HepG2 (cell line): Measurements from ENCODE around the gene GPR68. TPM values are rescaled to one million over a fixed set of nuclear protein-coding genes. Genes with fewer than 3 reads are reported as not detected.

Experiments used
- ATAC-seq: fragments of 200-7000 bp; cut with Tn5 transposase; 3 replicates; pipeline ENCODE4 v1.9.1; 2020; ENCODE audit warnings: mild to moderate bottlenecking, moderate library complexity
- BruUV-seq: library from RNA; stranded (reverse); fragments of 400-500 nt; replicated peaks from 2 replicates; lab custom pipeline; 2021; lab: Mats Ljungman, UMichigan
- CTCF ChIA-PET: fragments of 300-600 bp; formaldehyde crosslinking; extraction: SDS; loops from one replicate; lab custom pipeline; 2021; ENCODE audit warnings: low total read pairs, inconsistent platforms, low intra/inter-chr PET ratio; lab: Yijun Ruan, JAX
- POLR2A ChIA-PET: fragments of 350-600 bp; sonication (Branson Sonifier 250); formaldehyde crosslinking; loops from one replicate; lab custom pipeline; 2020; ENCODE audit warnings: antibody characterized with exemption, inconsistent platforms; lab: Yijun Ruan, JAX
- DNase-seq: peaks from one replicate; pipeline ENCODE4 v3.0.0-alpha.2; 2015; ENCODE audit warnings: low spot score
- FAIRE-seq: peaks from 3 replicates; lab custom pipeline; 2011; peaks lifted over from hg19 to GRCh38; lab: Jason Lieb, UNC
- H2AFZ ChIP-seq: one replicate; pipeline ENCODE4 v1.6.1; 2011; ENCODE audit warnings: low read length, inconsistent platforms
- H3K27ac ChIP-seq: fragments of 300-600 bp; 3 replicates; pipeline ENCODE4 v1.8.0; 2011; ENCODE audit warnings: mixed run types, mild to moderate bottlenecking, mixed read lengths, low read length, inconsistent platforms; ENCODE audit not compliant: insufficient read depth; ENCODE audit errors: extremely low read length
- H3K27me3 ChIP-seq, 2 experiments: fragments of 200-600 bp in 1 of 2; 2 replicates in 1 of 2; 3 replicates in 1 of 2; pipeline versions ENCODE4 v1.6.0 to v1.8.0; 2011; ENCODE audit warnings: low read length in 2 of 2, mild to moderate bottlenecking in 2 of 2, moderate library complexity in 2 of 2, inconsistent platforms in 1 of 2; ENCODE audit not compliant: insufficient read depth in 2 of 2, control insufficient read depth in 1 of 2
- H3K36me3 ChIP-seq, 2 experiments: fragments of 200-600 bp in 1 of 2; replicated peaks in 1 of 2; 2 replicates in 1 of 2; 3 replicates in 1 of 2; pipeline versions ENCODE4 v1.5.1 to v1.8.0; 2011; ENCODE audit warnings: low read length in 2 of 2, inconsistent platforms in 1 of 2; ENCODE audit not compliant: insufficient read depth in 2 of 2, control insufficient read depth in 1 of 2
- H3K4me1 ChIP-seq: 2 replicates; pipeline ENCODE4 v1.5.1; 2012; ENCODE audit warnings: low read length, inconsistent platforms; ENCODE audit not compliant: insufficient read depth
- H3K4me2 ChIP-seq: 2 replicates; pipeline ENCODE4 v1.6.0; 2011; ENCODE audit warnings: low read depth, low read length, inconsistent platforms
- H3K4me3 ChIP-seq, 3 experiments: fragments of 200-600 bp in 1 of 3; sonication (generic), shearing (Covaris generic) in 1 of 3; replicated peaks in 1 of 3; 2 replicates each; pipeline ENCODE4 v1.5.1; 2011 to 2016; ENCODE audit warnings: low read length in 3 of 3, inconsistent platforms in 2 of 3, low read depth in 2 of 3, mild to moderate bottlenecking in 2 of 3, control low read depth in 1 of 3, mixed read lengths in 1 of 3; ENCODE audit not compliant: insufficient read depth in 1 of 3
- H3K79me2 ChIP-seq: one replicate; pipeline ENCODE4 v1.6.1; 2011; ENCODE audit warnings: low read length, inconsistent platforms; ENCODE audit not compliant: insufficient read depth
- H3K9ac ChIP-seq: 2 replicates; pipeline ENCODE4 v1.6.0; 2011; ENCODE audit warnings: mild to moderate bottlenecking, low read depth, low read length, inconsistent platforms; ENCODE audit not compliant: insufficient read depth
- H3K9me3 ChIP-seq: 2 replicates; pipeline ENCODE4 v1.5.1; 2012; ENCODE audit warnings: mild to moderate bottlenecking, low read length
- H4K20me1 ChIP-seq: 2 replicates; pipeline ENCODE4 v1.6.0; 2011; ENCODE audit warnings: inconsistent platforms, mild to moderate bottlenecking, low read length, moderate library complexity; ENCODE audit not compliant: insufficient read depth
- GFI1 ChIP-seq: sonication (generic); formaldehyde crosslinking; IDR thresholded peaks from 2 replicates; pipeline ENCODE4 v1.5.0; 2020; ENCODE audit warnings: missing genetic modification reagents, mild to moderate bottlenecking, borderline replicate concordance
- IRF1 ChIP-seq: sonication (generic); formaldehyde crosslinking; IDR thresholded peaks from 2 replicates; pipeline ENCODE4 v1.4.0; 2020; ENCODE audit warnings: low read depth, mild to moderate bottlenecking, missing genetic modification reagents
- JDP2 ChIP-seq: sonication (generic); formaldehyde crosslinking; IDR thresholded peaks from 2 replicates; pipeline ENCODE4 v1.8.1; 2022; ENCODE audit warnings: missing genetic modification reagents, borderline replicate concordance
- NAIF1 ChIP-seq: sonication (generic); formaldehyde crosslinking; IDR thresholded peaks from 2 replicates; pipeline ENCODE4 v1.5.0; 2020; ENCODE audit warnings: mild to moderate bottlenecking, missing genetic modification reagents, borderline replicate concordance
- PRDM10 ChIP-seq: sonication (generic); formaldehyde crosslinking; IDR thresholded peaks from 2 replicates; pipeline ENCODE4 v1.4.0; 2020; ENCODE audit warnings: low read depth, missing genetic modification reagents
- SMYD3 ChIP-seq: sonication (generic); formaldehyde crosslinking; IDR thresholded peaks from 2 replicates; pipeline ENCODE4 v1.8.1; 2023; ENCODE audit warnings: mild to moderate bottlenecking, missing genetic modification reagents
- THRA ChIP-seq: sonication (generic); formaldehyde crosslinking; IDR thresholded peaks from 2 replicates; pipeline ENCODE4 v1.4.0; 2020; ENCODE audit warnings: missing genetic modification reagents, borderline replicate concordance
- ZBTB14 ChIP-seq: sonication (generic); formaldehyde crosslinking; IDR thresholded peaks from 2 replicates; pipeline ENCODE4 v1.4.0; 2020; ENCODE audit warnings: missing genetic modification reagents
- ZKSCAN8 ChIP-seq: IDR thresholded peaks from 2 replicates; pipeline ENCODE4 v1.6.1; 2016; ENCODE audit warnings: borderline replicate concordance, missing genetic modification reagents, missing compliant biosample characterization
- ZNF709 ChIP-seq: sonication (generic); formaldehyde crosslinking; IDR thresholded peaks from 2 replicates; pipeline ENCODE4 v1.5.0; 2020; ENCODE audit warnings: mild to moderate bottlenecking, missing genetic modification reagents
- WGBS: methylation state at CpG from one replicate; pipeline ENCODE4 v1.1.6; 2017; ENCODE audit warnings: low lambda C conversion rate; 5-methylcytosine and 5-hydroxymethylcytosine counted together
- in situ Hi-C: cut with HindIII; loops from 2 replicates; pipeline ENCODE4 v1.10.0; 2017; ENCODE audit warnings: low pct_unique_long_range_greater_than_20kb; ENCODE audit not compliant: extremely low pct_ligation_motif_present
- intact Hi-C: fragments of 100-400 bp; cut with micrococcal nuclease; formaldehyde crosslinking; loops from one replicate; pipeline ENCODE4 v1.10.0; 2022; ENCODE audit not compliant: unreplicated experiment
- polyA plus RNA-seq, 8 experiments: library from polyadenylated mRNA; depleted of rRNA in 3 of 8; stranded (reverse) in 7 of 8; unstranded in 1 of 8; fragments of >200 nt; fragmentation: Illumina TruSeq in 4 of 8; extraction: Trizol in 4 of 8; gene quantifications; 2 replicates each; pipeline versions ENCODE4 v1.2.1 to v1.2.3, GENCODE V29; 2011 to 2016; ENCODE audit warnings: low read depth in 4 of 8, missing spikeins in 1 of 8, mixed read lengths in 1 of 8; ENCODE audit not compliant: insufficient read depth in 1 of 8
- total RNA-seq, 5 experiments: library from RNA; depleted of rRNA; stranded (reverse); fragments of >200 nt; fragmentation: Illumina TruSeq; extraction: Trizol; gene quantifications; 2 replicates each; pipeline ENCODE4 v1.2.3, GENCODE V29; 2016; ENCODE audit warnings: low read depth in 1 of 5

Gene GPR68
- total and polyA plus RNA-seq, 2 of the 13 experiments (the other 11 are each of a cell fraction or from before 2014, with no cell fraction given) = not detected

- TF ChIP-seq GFI1 (CRISPR knock-in tag) = no peak
- TF ChIP-seq SMYD3 (CRISPR knock-in tag) = no peak
- TF ChIP-seq ZKSCAN8 (CRISPR knock-in tag) = no peak
- TF ChIP-seq IRF1 (CRISPR knock-in tag) = no peak
- TF ChIP-seq ZBTB14 (CRISPR knock-in tag) = no peak
- TF ChIP-seq THRA (CRISPR knock-in tag) = no peak
- TF ChIP-seq, all 625 proteins: peak for 0
Observed at GRCh38 chr14:91193069-91193468, 51.4 kb downstream of the GPR68 start (continued).

- POLR2A ChIA-PET = no interaction called here
- no peak overlapping the region for H3K4me2 ChIP-seq
- H3K79me2 ChIP-seq = no peaks in the 10 kb centered on the region
- CTCF ChIA-PET = interaction anchor here (0.6 kb wide), 1 partner anchor 12 kb away, joined by 3 read pairs; no protein-coding TSS in a partner anchor
- DNase-seq = no peak
- in situ Hi-C loops (no loop called here), intact Hi-C loops (no loop called here)
- no peak overlapping the region for H3K27ac ChIP-seq
- H4K20me1 ChIP-seq = no peaks in the 10 kb centered on the region
- FAIRE-seq = no peak
- TF ChIP-seq PRDM10 (CRISPR knock-in tag) (no peak), NAIF1 (CRISPR knock-in tag) (no peak), JDP2 (CRISPR knock-in tag) (no peak), ZNF709 (CRISPR knock-in tag) (no peak)
- no peak overlapping the region for H3K4me3 ChIP-seq
- H3K9ac ChIP-seq = no peak overlapping the region
- peaks cover 14 to 52% of the 10 kb centered on the region in 2 experiments; a peak in 4 of 5 replicates for H3K36me3 ChIP-seq
- WGBS = 92% methylated on average over 9 of the region's 9 CpGs
- no peak for ATAC-seq
- no peaks in the 10 kb centered on the region for H3K27me3 ChIP-seq
- BruUV-seq = no TSS peak
- H2AFZ ChIP-seq = no peak overlapping the region
- no peaks in the 10 kb centered on the region for H3K4me1 ChIP-seq
- H3K9me3 ChIP-seq = no peaks in the 10 kb centered on the region
Observed at GRCh38 chr14:91190853-91191252, 53.7 kb downstream of the GPR68 start.
